Measurements from ENCODE around the gene VCL.

VCL gene

DNA sequence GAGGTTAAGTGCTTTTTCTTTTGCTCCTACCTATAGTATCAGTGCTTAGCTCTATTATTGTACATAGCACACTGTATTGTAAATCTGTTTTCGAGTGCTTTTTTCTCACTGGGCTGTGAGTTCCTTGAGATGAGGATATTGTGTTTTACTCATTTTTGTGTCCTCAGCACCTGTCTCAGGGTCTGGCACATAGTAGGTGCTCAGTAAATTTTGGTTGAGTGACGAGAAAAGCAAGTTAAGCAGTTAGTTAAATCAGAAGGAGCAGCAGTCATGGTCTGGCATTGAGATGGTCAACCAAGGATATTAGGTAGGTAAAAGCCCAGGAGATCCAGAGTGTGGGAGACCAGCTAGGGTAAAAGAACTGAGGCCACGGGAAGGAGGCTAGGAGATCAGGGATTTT lies 101.5 kb downstream of the VCL start:
- DNase-seq (ENCODE audit: low spot score), result no peak
- TF ChIP-seq, protein P1, sequence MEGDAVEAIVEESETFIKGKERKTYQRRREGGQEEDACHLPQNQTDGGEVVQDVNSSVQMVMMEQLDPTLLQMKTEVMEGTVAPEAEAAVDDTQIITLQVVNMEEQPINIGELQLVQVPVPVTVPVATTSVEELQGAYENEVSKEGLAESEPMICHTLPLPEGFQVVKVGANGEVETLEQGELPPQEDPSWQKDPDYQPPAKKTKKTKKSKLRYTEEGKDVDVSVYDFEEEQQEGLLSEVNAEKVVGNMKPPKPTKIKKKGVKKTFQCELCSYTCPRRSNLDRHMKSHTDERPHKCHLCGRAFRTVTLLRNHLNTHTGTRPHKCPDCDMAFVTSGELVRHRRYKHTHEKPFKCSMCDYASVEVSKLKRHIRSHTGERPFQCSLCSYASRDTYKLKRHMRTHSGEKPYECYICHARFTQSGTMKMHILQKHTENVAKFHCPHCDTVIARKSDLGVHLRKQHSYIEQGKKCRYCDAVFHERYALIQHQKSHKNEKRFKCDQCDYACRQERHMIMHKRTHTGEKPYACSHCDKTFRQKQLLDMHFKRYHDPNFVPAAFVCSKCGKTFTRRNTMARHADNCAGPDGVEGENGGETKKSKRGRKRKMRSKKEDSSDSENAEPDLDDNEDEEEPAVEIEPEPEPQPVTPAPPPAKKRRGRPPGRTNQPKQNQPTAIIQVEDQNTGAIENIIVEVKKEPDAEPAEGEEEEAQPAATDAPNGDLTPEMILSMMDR (IDR thresholded peaks at IDR 0.05; ENCODE audit: extremely low read depth, missing control alignments), result no peak

- TF ChIP-seq, protein P1 (IDR thresholded peaks at IDR 0.05; ENCODE audit: extremely low read depth, missing control alignments), result no peak
- no peak for DNase-seq (ENCODE audit: low spot score)
These were observed 101.9 kb downstream of the VCL start for GRCh38 chr10:74099836-74100235.

DNA sequence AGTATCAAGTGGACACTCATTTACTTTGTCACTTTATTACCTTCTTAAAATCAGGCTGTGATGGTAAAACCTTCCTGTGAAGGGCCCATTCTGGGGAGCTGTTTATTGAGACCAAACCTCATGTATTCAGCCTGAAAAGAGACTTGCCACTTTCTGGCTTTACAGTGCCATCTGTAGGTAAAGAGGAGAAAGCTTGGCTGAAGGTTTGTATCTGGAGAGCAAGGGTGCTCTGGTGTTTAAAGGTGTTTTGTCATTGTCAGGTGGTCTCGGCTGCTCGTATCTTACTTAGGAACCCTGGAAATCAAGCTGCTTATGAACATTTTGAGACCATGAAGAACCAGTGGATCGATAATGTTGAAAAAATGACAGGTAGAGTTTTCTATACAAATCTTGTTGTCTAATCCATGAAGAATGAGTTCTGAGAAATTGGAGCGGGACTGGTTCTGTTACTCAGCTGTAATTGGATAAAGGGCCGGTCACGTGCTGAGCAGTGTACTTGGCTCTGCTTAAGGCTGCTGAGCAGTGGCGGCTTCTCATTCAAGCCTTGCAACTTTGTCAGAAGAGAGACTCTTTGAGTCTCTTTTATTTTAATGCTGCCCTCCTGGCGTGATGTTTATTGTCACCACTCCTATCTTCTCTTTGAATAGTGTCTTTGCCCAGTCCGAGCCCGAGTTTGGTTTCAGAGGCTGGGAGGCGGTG lies 105.8 kb downstream of the VCL start:
- TF ChIP-seq, protein P1 (IDR thresholded peaks at IDR 0.05; ENCODE audit: extremely low read depth, missing control alignments), result peak; percentile 49
- DNase-seq (ENCODE audit: low spot score), result peak; percentile 52

GRCh38 chr10:74104480-74104879 lies 106.6 kb downstream of the VCL start:
- TF ChIP-seq, protein P1 (IDR thresholded peaks at IDR 0.05; ENCODE audit: extremely low read depth, missing control alignments), result no peak
- DNase-seq (ENCODE audit: low spot score), result no peak

DNA sequence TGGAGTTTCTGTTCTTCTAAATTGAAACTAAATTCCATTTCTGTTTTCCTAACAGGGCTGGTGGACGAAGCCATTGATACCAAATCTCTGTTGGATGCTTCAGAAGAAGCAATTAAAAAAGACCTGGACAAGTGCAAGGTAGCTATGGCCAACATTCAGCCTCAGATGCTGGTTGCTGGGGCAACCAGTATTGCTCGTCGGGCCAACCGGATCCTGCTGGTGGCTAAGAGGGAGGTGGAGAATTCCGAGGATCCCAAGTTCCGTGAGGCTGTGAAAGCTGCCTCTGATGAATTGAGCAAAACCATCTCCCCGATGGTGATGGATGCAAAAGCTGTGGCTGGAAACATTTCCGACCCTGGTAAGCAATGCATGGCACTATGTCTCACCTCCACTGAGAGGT lies 107.1 kb downstream of the VCL start:
- DNase-seq (ENCODE audit: low spot score), result no peak
- TF ChIP-seq, protein P1 (IDR thresholded peaks at IDR 0.05; ENCODE audit: extremely low read depth, missing control alignments), result no peak

DNA sequence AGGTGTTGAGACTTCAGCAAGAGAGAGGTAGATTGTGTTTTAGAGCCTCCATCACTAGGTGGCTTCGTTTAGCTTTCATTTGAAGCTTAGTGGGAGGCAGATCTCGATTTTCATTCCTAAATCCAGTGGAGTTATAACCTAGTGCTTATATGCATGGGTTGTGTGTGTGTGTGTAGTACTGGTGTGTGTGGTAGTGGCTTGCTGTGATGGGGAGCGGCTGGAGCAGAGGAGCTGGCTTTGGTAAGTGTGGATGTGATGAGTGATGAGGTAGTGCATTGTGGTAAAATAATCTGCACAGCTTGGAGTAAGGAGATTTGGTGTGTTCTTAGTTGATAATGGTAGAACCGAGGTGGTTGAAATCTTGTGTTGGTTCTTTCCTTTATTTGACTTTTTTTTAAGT lies 109.5 kb downstream of the VCL start:
- no peak for DNase-seq (ENCODE audit: low spot score)
- TF ChIP-seq, protein P1 (IDR thresholded peaks at IDR 0.05; ENCODE audit: extremely low read depth, missing control alignments), result no peak

DNA sequence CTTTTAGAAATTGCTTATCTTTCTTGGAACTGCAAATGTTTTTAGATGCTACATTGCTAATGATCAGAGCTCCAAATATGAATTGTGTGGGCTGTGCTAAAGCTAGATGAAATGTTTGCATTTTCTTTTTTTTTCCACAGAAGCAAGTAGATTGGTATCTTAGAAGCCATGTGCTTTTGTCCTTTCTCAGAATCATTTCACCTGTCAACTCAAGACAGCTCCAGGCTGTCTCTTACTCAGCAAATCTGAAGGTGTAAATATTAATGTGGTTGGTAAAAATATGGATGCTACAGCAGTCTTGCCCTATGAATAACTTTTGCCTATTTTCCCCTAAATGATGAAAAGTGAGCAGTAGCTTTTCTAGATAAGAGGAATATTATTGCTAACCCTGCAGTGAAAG lies 111.5 kb downstream of the VCL start:
- no peak for DNase-seq (ENCODE audit: low spot score)
- TF ChIP-seq, protein P1 (IDR thresholded peaks at IDR 0.05; ENCODE audit: extremely low read depth, missing control alignments), result no peak
